Endothelial cell of umbilical vein (primary cell): Measurements from ENCODE around the gene FAM184B. TPM values are rescaled to one million over a fixed set of nuclear protein-coding genes. Genes with fewer than 3 reads are reported as not detected.

Source experiments
- BruUV-seq: library from RNA; stranded (reverse); fragments of 400-500 nt; replicated peaks from 2 replicates; lab custom pipeline; 2021; lab: Mats Ljungman, UMichigan
- CTCF ChIA-PET: fragments of 300-600, 350-600 bp; sonication (Branson Sonifier 250); formaldehyde crosslinking; loops from one replicate; lab custom pipeline; 2021; ENCODE audit warnings: antibody characterized with exemption, inconsistent platforms; lab: Charles Lee
- POLR2A ChIA-PET: fragments of 300-600, 350-600 bp; sonication (Branson Sonifier 250); formaldehyde crosslinking; loops from one replicate; lab custom pipeline; 2021; ENCODE audit warnings: antibody characterized with exemption, inconsistent platforms; lab: Charles Lee
- DNase-seq: peaks from one replicate; pipeline ENCODE4 v3.0.0-alpha.2; 2011; ENCODE audit warnings: low read depth, low spot score
- FAIRE-seq: peaks from 2 replicates; lab custom pipeline; 2011; peaks lifted over from hg19 to GRCh38; lab: Jason Lieb, UNC
- H2AFZ ChIP-seq: 2 replicates; pipeline ENCODE4 v1.6.0; 2012; ENCODE audit warnings: low read depth, low read length, control low read depth, inconsistent platforms
- H3K27ac ChIP-seq: 2 replicates; pipeline ENCODE4 v1.5.1; 2011; ENCODE audit warnings: low read depth, mild to moderate bottlenecking, control low read depth, low read length, moderate library complexity; ENCODE audit not compliant: insufficient read depth
- H3K27me3 ChIP-seq, 2 experiments: 2 replicates each; pipeline versions ENCODE4 v1.6.0 to v1.6.1; 2011; ENCODE audit warnings: low read length in 2 of 2, mixed read lengths in 1 of 2; ENCODE audit not compliant: control insufficient read depth in 2 of 2, insufficient read depth in 2 of 2
- H3K36me3 ChIP-seq, 2 experiments: 2 replicates in 1 of 2; 3 replicates in 1 of 2; pipeline ENCODE4 v1.5.1; 2011; ENCODE audit warnings: low read length in 2 of 2, mild to moderate bottlenecking in 1 of 2, moderate library complexity in 1 of 2; ENCODE audit not compliant: control insufficient read depth in 2 of 2, insufficient read depth in 2 of 2; ENCODE audit errors: extremely low read depth in 1 of 2
- H3K4me1 ChIP-seq: 3 replicates; pipeline ENCODE4 v1.5.1; 2011; ENCODE audit warnings: mild to moderate bottlenecking, low read length; ENCODE audit not compliant: control insufficient read depth, insufficient read depth; ENCODE audit errors: extremely low read depth
- H3K4me2 ChIP-seq: 2 replicates; pipeline ENCODE4 v1.6.1; 2011; ENCODE audit warnings: low read length, control low read depth, mixed read lengths; ENCODE audit not compliant: insufficient read depth
- H3K4me3 ChIP-seq, 3 experiments: fragments of 200-600 bp in 1 of 3; sonication (generic), shearing (Covaris generic) in 1 of 3; replicated peaks in 1 of 3; 2 replicates each; pipeline ENCODE4 v1.5.1; 2011 to 2016; ENCODE audit warnings: control low read depth in 3 of 3, low read length in 3 of 3, mild to moderate bottlenecking in 2 of 3, inconsistent platforms in 1 of 3, low read depth in 1 of 3, moderate library complexity in 1 of 3; ENCODE audit not compliant: insufficient read depth in 1 of 3
- H3K79me2 ChIP-seq: 2 replicates; pipeline ENCODE4 v1.6.0; 2012; ENCODE audit warnings: low read length, inconsistent platforms; ENCODE audit not compliant: control insufficient read depth, insufficient read depth
- H3K9ac ChIP-seq: replicated peaks from 2 replicates; pipeline ENCODE3; 2011; ENCODE audit warnings: low read length, control low read depth; ENCODE audit not compliant: insufficient read depth; ENCODE audit errors: extremely low read depth
- H3K9me1 ChIP-seq: replicated peaks from 3 replicates; pipeline ENCODE4 v1.6.0; 2011; ENCODE audit warnings: mild to moderate bottlenecking, low read length; ENCODE audit not compliant: control insufficient read depth, insufficient read depth; ENCODE audit errors: extremely low read depth
- H3K9me3 ChIP-seq: replicated peaks from 2 replicates; pipeline ENCODE4 v1.5.1; 2012; ENCODE audit warnings: low read length, inconsistent platforms; ENCODE audit not compliant: control insufficient read depth, insufficient read depth
- H4K20me1 ChIP-seq: replicated peaks from 2 replicates; pipeline ENCODE3; 2011; ENCODE audit warnings: mild to moderate bottlenecking, low read length; ENCODE audit not compliant: control insufficient read depth, insufficient read depth; ENCODE audit errors: extremely low read depth
- EZH2 ChIP-seq: IDR thresholded peaks from 2 replicates; pipeline ENCODE4 v1.6.1; 2012; ENCODE audit warnings: borderline replicate concordance, low read depth, mild to moderate bottlenecking, moderate library complexity, low read length, inconsistent platforms; ENCODE audit not compliant: severe bottlenecking
- FOS ChIP-seq: IDR thresholded peaks from 2 replicates; pipeline ENCODE4 v1.6.1; 2011; ENCODE audit warnings: mild to moderate bottlenecking, low read length, moderate library complexity, borderline replicate concordance; ENCODE audit not compliant: insufficient read depth
- GATA2 ChIP-seq: IDR thresholded peaks from 2 replicates; pipeline ENCODE4 v1.7.0; 2011; ENCODE audit warnings: low read depth, mild to moderate bottlenecking, moderate library complexity, mixed read lengths, low read length; ENCODE audit not compliant: insufficient read length, insufficient read depth
- JUN ChIP-seq: IDR thresholded peaks from 2 replicates; pipeline ENCODE4 v1.6.1; 2011; ENCODE audit warnings: borderline replicate concordance, low read depth; ENCODE audit not compliant: insufficient read length, insufficient read depth
- MAX ChIP-seq: IDR thresholded peaks from 2 replicates; pipeline ENCODE4 v1.6.1; 2011; ENCODE audit not compliant: insufficient read depth, insufficient read length
- MYC ChIP-seq: IDR thresholded peaks from one replicate; pipeline ENCODE4 v1.6.1; 2011; ENCODE audit warnings: mild to moderate bottlenecking, low read depth, low read length
- POLR2A ChIP-seq: IDR thresholded peaks from 2 replicates; pipeline ENCODE4 v1.6.1; 2012; ENCODE audit warnings: low read depth, mild to moderate bottlenecking, control low read depth, low read length
- POLR2AphosphoS5 ChIP-seq: IDR thresholded peaks from 2 replicates; pipeline ENCODE4 v1.6.1; 2012; ENCODE audit warnings: low read depth, mild to moderate bottlenecking, control low read depth, low read length, moderate library complexity; ENCODE audit not compliant: insufficient read depth
- dilution Hi-C: fragments of 300-500 bp; cut with MboI; formaldehyde crosslinking; loops from one replicate; pipeline ENCODE4 v1.15.0; 2019; ENCODE audit warnings: low sequenced_read_pairs; ENCODE audit not compliant: extremely low pct_ligation_motif_present
- intact Hi-C: fragments of 100-400 bp; cut with micrococcal nuclease; formaldehyde crosslinking; loops from one replicate; pipeline ENCODE4 v1.10.0; 2022
- polyA plus RNA-seq, 4 experiments: library from polyadenylated mRNA; depleted of rRNA in 3 of 4; stranded (reverse) in 3 of 4; unstranded in 1 of 4; fragments of >200 nt; gene quantifications; 2 replicates each; pipeline versions ENCODE4 v1.2.1 to v1.2.3, GENCODE V29; 2011 to 2012; ENCODE audit warnings: missing spikeins in 1 of 4
- total RNA-seq: library from RNA; stranded (reverse); gene quantifications from 2 replicates; pipeline ENCODE4 v1.2.3, GENCODE V29; 2021
- TF ChIP-seq, protein P1 (sequence below), 2 donors: IDR thresholded peaks; 1 replicate in 1 of 2; 2 replicates in 1 of 2; pipeline ENCODE4 v1.5.1; 2011; ENCODE audit warnings: low read length in 2 of 2, mild to moderate bottlenecking in 2 of 2, moderate library complexity in 2 of 2, control low read depth in 1 of 2, inconsistent platforms in 1 of 2, low read depth in 1 of 2; ENCODE audit not compliant: insufficient read depth in 1 of 2; ENCODE audit errors: extremely low read depth in 1 of 2

The FAM184B gene
- total and polyA plus RNA-seq, 2 donors (not counting 3 experiments of a cell fraction or from before 2014, with no cell fraction given), result not detected

- intact Hi-C loops (loop anchor here (1.0 kb wide), 3 partner anchors 550 to 776 kb away; no protein-coding TSS in a partner anchor), dilution Hi-C loops (no loop called here)
- no peak overlapping the region for H3K9ac ChIP-seq
- DNase-seq (peak; percentile 75), FAIRE-seq (no peak)
- peaks cover 89% of the 10 kb centered on the region for H3K79me2 ChIP-seq
- H3K27me3 ChIP-seq, result no peaks in the 10 kb centered on the region
- H4K20me1 ChIP-seq, result no peaks in the 10 kb centered on the region
- peaks cover 23% of the 10 kb centered on the region for H3K4me1 ChIP-seq
- H3K9me1 ChIP-seq, result no peaks in the 10 kb centered on the region
- CTCF ChIA-PET, result interaction anchor here (0.6 to 2.3 kb wide), 61 partner anchors 8 to 778 kb away, joined by 3 to 60 read pairs (median 4); partner anchors contain the start of genes MED28 and QDPR
- no peak overlapping the region for H3K4me3 ChIP-seq
- TF ChIP-seq, protein P1, sequence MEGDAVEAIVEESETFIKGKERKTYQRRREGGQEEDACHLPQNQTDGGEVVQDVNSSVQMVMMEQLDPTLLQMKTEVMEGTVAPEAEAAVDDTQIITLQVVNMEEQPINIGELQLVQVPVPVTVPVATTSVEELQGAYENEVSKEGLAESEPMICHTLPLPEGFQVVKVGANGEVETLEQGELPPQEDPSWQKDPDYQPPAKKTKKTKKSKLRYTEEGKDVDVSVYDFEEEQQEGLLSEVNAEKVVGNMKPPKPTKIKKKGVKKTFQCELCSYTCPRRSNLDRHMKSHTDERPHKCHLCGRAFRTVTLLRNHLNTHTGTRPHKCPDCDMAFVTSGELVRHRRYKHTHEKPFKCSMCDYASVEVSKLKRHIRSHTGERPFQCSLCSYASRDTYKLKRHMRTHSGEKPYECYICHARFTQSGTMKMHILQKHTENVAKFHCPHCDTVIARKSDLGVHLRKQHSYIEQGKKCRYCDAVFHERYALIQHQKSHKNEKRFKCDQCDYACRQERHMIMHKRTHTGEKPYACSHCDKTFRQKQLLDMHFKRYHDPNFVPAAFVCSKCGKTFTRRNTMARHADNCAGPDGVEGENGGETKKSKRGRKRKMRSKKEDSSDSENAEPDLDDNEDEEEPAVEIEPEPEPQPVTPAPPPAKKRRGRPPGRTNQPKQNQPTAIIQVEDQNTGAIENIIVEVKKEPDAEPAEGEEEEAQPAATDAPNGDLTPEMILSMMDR (IDR thresholded peaks at IDR 0.05; ENCODE audit: extremely low read depth in 1 of 2, insufficient read depth in 1 of 2, low read depth in 1 of 2, low read length in 2 of 2), result peak; percentile 28 to 33
- no peak for TF ChIP-seq MYC
- no peak overlapping the region for H3K27ac ChIP-seq
- no peaks in the 10 kb centered on the region for H3K9me3 ChIP-seq
- H3K4me2 ChIP-seq, result no peak overlapping the region
- H2AFZ ChIP-seq, result peak overlapping the region; percentile 8
- H3K36me3 ChIP-seq, result peaks cover 0 to 9% of the 10 kb centered on the region in 2 experiments
- BruUV-seq, result no TSS peak
- POLR2A ChIA-PET, result no interaction called here
Observed at GRCh38 chr4:17817027-17817426, 35.6 kb upstream of the FAM184B start.

- Histone ChIP-seq H3K27me3 (no peaks in the 10 kb centered on the region), H3K79me2 (peaks cover 91% of the 10 kb centered on the region), H3K9ac (no peak overlapping the region), H3K4me3 (no peak overlapping the region), H3K27ac (no peak overlapping the region), H3K9me3 (no peaks in the 10 kb centered on the region), H3K36me3 (peaks cover 0 to 9% of the 10 kb centered on the region in 2 experiments), H3K9me1 (no peaks in the 10 kb centered on the region), H2AFZ (no peak overlapping the region), H4K20me1 (no peaks in the 10 kb centered on the region), H3K4me2 (no peak overlapping the region), H3K4me1 (peaks cover 23% of the 10 kb centered on the region)
- POLR2A ChIA-PET, result no interaction called here
- no peak for DNase-seq
- FAIRE-seq, result no peak
- CTCF ChIA-PET, result interaction anchor here (1.2 to 2.3 kb wide), 17 partner anchors 10 to 778 kb away, joined by 3 to 60 read pairs (median 6); partner anchors contain the start of gene QDPR
- intact Hi-C loops (no loop called here), dilution Hi-C loops (no loop called here)
- TF ChIP-seq GATA2, result no peak
- no peak for TF ChIP-seq POLR2AphosphoS5
- no peak for TF ChIP-seq MAX
- no peak for TF ChIP-seq JUN
- no peak for TF ChIP-seq FOS
- TF ChIP-seq, protein P1 (IDR thresholded peaks at IDR 0.05; ENCODE audit: extremely low read depth in 1 of 2, insufficient read depth in 1 of 2, low read depth in 1 of 2, low read length in 2 of 2), result no peak
- no peak for TF ChIP-seq MYC
- no peak for TF ChIP-seq POLR2A
- no peak for TF ChIP-seq EZH2
- BruUV-seq, result no TSS peak
Observed at GRCh38 chr4:17816142-17816541, 34.7 kb upstream of the FAM184B start.
